Astrocyte (in vitro differentiated cells and primary cell): ENCODE measurements around the gene SAPCD2. TPM values are rescaled to one million over a fixed set of nuclear protein-coding genes. Genes with fewer than 3 reads are reported as not detected.

Experiments used
- DNase-seq: peaks from one replicate; pipeline ENCODE4 v3.0.0-alpha.2; 2010; ENCODE audit warnings: low read depth
- FAIRE-seq: peaks from 2 replicates; lab custom pipeline; 2011; peaks lifted over from hg19 to GRCh38; lab: Jason Lieb, UNC
- H2AFZ ChIP-seq: 2 replicates; pipeline ENCODE4 v1.6.0; 2012; ENCODE audit warnings: low read depth, low read length, inconsistent platforms
- H3K27ac ChIP-seq: 2 replicates; pipeline ENCODE4 v1.5.1; 2011; ENCODE audit warnings: low read depth, low read length, inconsistent platforms
- H3K27me3 ChIP-seq: 2 replicates; pipeline ENCODE4 v1.6.0; 2011; ENCODE audit warnings: low read length, inconsistent platforms; ENCODE audit not compliant: insufficient read depth
- H3K36me3 ChIP-seq: 2 replicates; pipeline ENCODE4 v1.5.1; 2011; ENCODE audit warnings: low read length, inconsistent platforms; ENCODE audit not compliant: insufficient read depth
- H3K4me1 ChIP-seq: 2 replicates; pipeline ENCODE4 v1.5.1; 2011; ENCODE audit warnings: low read length, inconsistent platforms; ENCODE audit not compliant: insufficient read depth
- H3K4me2 ChIP-seq: 2 replicates; pipeline ENCODE4 v1.6.0; 2012; ENCODE audit warnings: low read length, inconsistent platforms
- H3K4me3 ChIP-seq: 2 replicates; pipeline ENCODE4 v1.5.1; 2011; ENCODE audit warnings: low read depth, mild to moderate bottlenecking, low read length, inconsistent platforms; ENCODE audit not compliant: insufficient read depth
- H3K79me2 ChIP-seq: 2 replicates; pipeline ENCODE4 v1.6.0; 2012; ENCODE audit warnings: mild to moderate bottlenecking, low read length, inconsistent platforms; ENCODE audit not compliant: insufficient read depth
- H3K9ac ChIP-seq: 2 replicates; pipeline ENCODE4 v1.6.0; 2012; ENCODE audit warnings: mild to moderate bottlenecking, low read length, inconsistent platforms
- H3K9me3 ChIP-seq: 2 replicates; pipeline ENCODE4 v1.5.1; 2012; ENCODE audit warnings: low read depth, mild to moderate bottlenecking, low read length, inconsistent platforms; ENCODE audit not compliant: insufficient read depth
- H4K20me1 ChIP-seq: 2 replicates; pipeline ENCODE4 v1.6.0; 2012; ENCODE audit warnings: low read length, inconsistent platforms; ENCODE audit not compliant: insufficient read depth
- H3K27ac Mint-ChIP-seq: one replicate; pipeline ENCODE4 v1.8.0; 2021; ENCODE audit warnings: mild to moderate bottlenecking, mixed read lengths; ENCODE audit not compliant: unreplicated experiment
- H3K27me3 Mint-ChIP-seq: one replicate; pipeline ENCODE4 v1.8.0; 2021; ENCODE audit warnings: low read depth, mixed read lengths; ENCODE audit not compliant: unreplicated experiment
- H3K36me3 Mint-ChIP-seq: one replicate; pipeline ENCODE4 v1.8.0; 2021; ENCODE audit warnings: low read depth, mixed read lengths; ENCODE audit not compliant: unreplicated experiment
- H3K4me1 Mint-ChIP-seq: one replicate; pipeline ENCODE4 v1.8.0; 2021; ENCODE audit warnings: low read depth, mixed read lengths; ENCODE audit not compliant: unreplicated experiment
- H3K4me3 Mint-ChIP-seq: one replicate; pipeline ENCODE4 v1.8.0; 2021; ENCODE audit warnings: mild to moderate bottlenecking, moderate library complexity, mixed read lengths; ENCODE audit not compliant: unreplicated experiment
- H3K9me3 Mint-ChIP-seq: one replicate; pipeline ENCODE4 v1.8.0; 2021; ENCODE audit warnings: mild to moderate bottlenecking, mixed read lengths; ENCODE audit not compliant: unreplicated experiment
- CTCF ChIP-seq: IDR thresholded peaks from 2 replicates; pipeline ENCODE4 v1.5.1; 2011; ENCODE audit warnings: low read depth, mild to moderate bottlenecking, inconsistent platforms, low read length, moderate library complexity; ENCODE audit not compliant: insufficient read depth
- EZH2 ChIP-seq: IDR thresholded peaks from 2 replicates; pipeline ENCODE4 v1.6.1; 2012; ENCODE audit warnings: mild to moderate bottlenecking, low read length, inconsistent platforms; ENCODE audit not compliant: insufficient read depth
- total RNA-seq: library from RNA; stranded (reverse); gene quantifications from 2 replicates; pipeline ENCODE4 v1.2.1, GENCODE V29; 2021

SAPCD2 gene
- total RNA-seq, 1 donor from 2014 or later = 0.43 TPM

DNA sequence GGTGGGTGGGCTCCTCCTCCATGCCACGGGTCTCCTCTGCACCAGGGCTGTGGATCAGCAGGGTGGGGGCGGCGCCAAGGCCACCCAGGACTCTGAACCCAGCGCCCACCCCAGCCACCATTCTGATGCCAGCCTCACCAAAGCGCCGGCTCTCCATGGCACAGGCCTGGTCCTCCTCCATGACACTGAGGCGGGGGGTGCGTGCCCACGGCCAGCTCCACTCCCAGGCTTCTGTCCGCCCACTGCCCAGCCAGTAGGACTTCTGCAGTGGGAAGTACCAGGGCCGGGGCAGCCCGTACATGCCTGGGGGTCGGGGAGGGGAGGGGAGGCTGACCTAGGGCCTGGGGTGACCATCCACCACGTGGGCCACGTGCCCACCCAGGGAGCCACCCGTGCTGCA lies 53.9 kb downstream of the SAPCD2 start:
- H3K79me2 ChIP-seq = no peaks in the 10 kb centered on the region
- Mint-ChIP-seq H3K27ac (no peak overlapping the region), H3K4me3 (no peak overlapping the region), H3K4me1 (no peaks in the 10 kb centered on the region), H3K36me3 (peaks cover 8% of the 10 kb centered on the region), H3K9me3 (no peaks in the 10 kb centered on the region), H3K27me3 (peaks cover 3% of the 10 kb centered on the region)
- no peak overlapping the region for H3K9ac ChIP-seq
- FAIRE-seq (no peak), DNase-seq (no peak)
- H3K4me2 ChIP-seq = no peak overlapping the region
- no peaks in the 10 kb centered on the region for H4K20me1 ChIP-seq
- no peaks in the 10 kb centered on the region for H3K4me1 ChIP-seq
- H3K27me3 ChIP-seq = no peaks in the 10 kb centered on the region
- no peak overlapping the region for H2AFZ ChIP-seq
- no peaks in the 10 kb centered on the region for H3K9me3 ChIP-seq
- H3K36me3 ChIP-seq = no peaks in the 10 kb centered on the region
- H3K4me3 ChIP-seq = no peak overlapping the region
- no peak for TF ChIP-seq CTCF
- TF ChIP-seq EZH2 = no peak
- no peak overlapping the region for H3K27ac ChIP-seq

- Mint-ChIP-seq H3K4me1 (no peaks in the 10 kb centered on the region), H3K27me3 (peaks cover 3% of the 10 kb centered on the region), H3K27ac (no peak overlapping the region), H3K4me3 (no peak overlapping the region), H3K9me3 (no peaks in the 10 kb centered on the region), H3K36me3 (peaks cover 8% of the 10 kb centered on the region)
- Histone ChIP-seq H3K79me2 (no peaks in the 10 kb centered on the region), H3K4me2 (no peak overlapping the region), H3K4me3 (no peak overlapping the region), H2AFZ (no peak overlapping the region), H3K9me3 (no peaks in the 10 kb centered on the region), H3K4me1 (no peaks in the 10 kb centered on the region), H3K27me3 (no peaks in the 10 kb centered on the region), H3K9ac (no peak overlapping the region), H3K27ac (no peak overlapping the region), H3K36me3 (no peaks in the 10 kb centered on the region), H4K20me1 (no peaks in the 10 kb centered on the region)
- no peak for DNase-seq
- TF ChIP-seq EZH2 = no peak
- no peak for TF ChIP-seq CTCF
- FAIRE-seq = no peak
Observed at GRCh38 chr9:137015976-137016375, 54.4 kb downstream of the SAPCD2 start.

DNA sequence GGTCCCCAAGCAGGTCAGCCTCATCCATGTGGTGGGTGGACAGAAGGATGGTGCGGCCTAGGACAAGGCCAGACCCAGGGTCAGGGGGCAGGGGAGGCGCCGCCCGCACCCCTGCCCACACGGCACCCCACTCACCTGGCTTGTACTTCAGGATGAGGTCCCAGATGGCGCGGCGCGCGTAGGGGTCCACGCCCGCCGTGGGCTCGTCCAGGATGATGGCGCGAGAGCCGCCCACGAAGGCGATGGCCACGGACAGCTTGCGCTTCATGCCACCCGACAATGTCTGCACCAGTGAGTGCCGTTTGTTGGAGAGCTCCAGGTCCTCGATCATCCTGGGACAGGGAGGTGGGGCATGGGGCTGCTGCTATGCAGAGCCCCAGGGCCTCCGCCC lies 54.8 kb downstream of the SAPCD2 start:
- H3K27me3 ChIP-seq = no peaks in the 10 kb centered on the region
- Mint-ChIP-seq H3K9me3 (no peaks in the 10 kb centered on the region), H3K4me1 (no peaks in the 10 kb centered on the region), H3K4me3 (no peak overlapping the region), H3K27ac (no peak overlapping the region), H3K36me3 (peaks cover 8% of the 10 kb centered on the region), H3K27me3 (peaks cover 3% of the 10 kb centered on the region)
- H3K36me3 ChIP-seq = no peaks in the 10 kb centered on the region
- no peaks in the 10 kb centered on the region for H4K20me1 ChIP-seq
- no peak overlapping the region for H3K9ac ChIP-seq
- FAIRE-seq (no peak), DNase-seq (no peak)
- H3K4me3 ChIP-seq = no peak overlapping the region
- H3K27ac ChIP-seq = no peak overlapping the region
- no peaks in the 10 kb centered on the region for H3K79me2 ChIP-seq
- no peak overlapping the region for H2AFZ ChIP-seq
- H3K4me1 ChIP-seq = no peaks in the 10 kb centered on the region
- H3K4me2 ChIP-seq = no peak overlapping the region
- TF ChIP-seq EZH2 (no peak), CTCF (no peak)
- no peaks in the 10 kb centered on the region for H3K9me3 ChIP-seq
